ENCODE data around the gene TNNI2.
"Not testable (repeated sequence)": the region's sequence is repeated elsewhere in the genome, so short reads cannot be mapped to it uniquely, and the experiment has no call there.

Gene TNNI2

GRCh38 chr11:1875851-1876301, 37.1 kb downstream of the TNNI2 start:
- not testable (repeated sequence) for DNase-seq

- no peak for DNase-seq
These were observed 37.7 kb downstream of the TNNI2 start for GRCh38 chr11:1876361-1877063.

GRCh38 chr11:1877211-1878136, 38.7 kb downstream of the TNNI2 start:
- DNase-seq, result no peak

GRCh38 chr11:1878137-1879031, 39.6 kb downstream of the TNNI2 start:
- no peak for DNase-seq

GRCh38 chr11:1879342-1879940, 40.7 kb downstream of the TNNI2 start:
- no peak for DNase-seq

GRCh38 chr11:1879941-1880720, 41.4 kb downstream of the TNNI2 start:
- no peak for DNase-seq

GRCh38 chr11:1880746-1881441, 42.1 kb downstream of the TNNI2 start:
- no peak for DNase-seq

- no peak for DNase-seq
These were observed 42.9 kb downstream of the TNNI2 start for GRCh38 chr11:1881442-1882264.

GRCh38 chr11:1882265-1883238, 43.8 kb downstream of the TNNI2 start:
- DNase-seq, result peak; percentile 88

- DNase-seq, result no peak
These were observed 44.8 kb downstream of the TNNI2 start for GRCh38 chr11:1883346-1884302.

GRCh38 chr11:1884303-1884700, 45.5 kb downstream of the TNNI2 start:
- no peak for DNase-seq

GRCh38 chr11:1886551-1886950, 47.8 kb downstream of the TNNI2 start:
- DNase-seq, result not testable (repeated sequence)

- no peak for DNase-seq
These were observed 48.9 kb downstream of the TNNI2 start for GRCh38 chr11:1887451-1888346.

GRCh38 chr11:1888347-1888753, 49.6 kb downstream of the TNNI2 start:
- DNase-seq, result no peak

GRCh38 chr11:1888811-1889210, 50.0 kb downstream of the TNNI2 start:
- no peak for DNase-seq

- peak; percentile 86 for DNase-seq
These were observed 50.6 kb downstream of the TNNI2 start for GRCh38 chr11:1889224-1889930.
